Activated gamma-delta T cell treated with Interleukin-2 at 50 U/mL for 16 hours (primary cell): ENCODE data around the gene NEDD4.
"Not testable (repeated sequence)": the region's sequence is repeated elsewhere in the genome, so short reads cannot be mapped to it uniquely, and the experiment has no call there.

Experiments
- DNase-seq: peaks from one replicate; pipeline ENCODE4 v3.0.0-alpha.2; 2020

NEDD4 gene

DNA sequence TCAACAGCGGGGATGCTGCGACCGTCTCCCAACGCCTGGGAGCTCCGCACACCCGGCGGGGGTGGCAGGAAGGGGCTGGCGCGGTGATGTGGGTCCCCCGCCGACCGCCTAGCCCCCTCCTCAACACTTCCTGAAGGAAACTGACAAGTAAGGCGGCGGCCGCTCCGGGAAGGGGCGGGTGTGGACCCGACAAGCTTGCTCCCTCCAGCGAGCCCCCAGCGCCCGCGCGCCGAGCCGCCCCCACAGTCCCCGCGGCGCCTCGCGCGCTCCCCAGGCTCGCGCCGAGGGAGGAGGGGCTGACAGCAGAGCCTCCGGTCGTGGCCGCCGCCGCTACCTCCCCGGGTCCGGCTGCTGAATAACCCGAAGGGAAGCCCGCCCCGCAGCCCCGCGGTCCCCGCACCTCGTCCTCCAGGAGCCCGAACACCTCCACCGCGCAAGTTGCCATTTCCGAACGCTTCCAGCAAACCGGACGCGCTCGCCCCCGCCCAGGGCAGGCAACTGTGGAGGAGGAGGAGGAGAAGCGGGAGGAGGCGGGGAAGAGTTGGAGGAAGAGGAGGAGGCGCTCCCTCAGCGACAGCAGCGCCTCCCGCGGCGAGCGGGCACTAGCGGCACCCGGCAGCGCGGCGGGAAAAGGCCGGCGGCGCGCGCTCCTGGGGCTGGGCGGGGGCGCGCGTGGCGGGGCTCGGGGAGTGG is at the start of gene NEDD4:
Gene NEDD4, minus strand, starts transcription at position 502 of the 693 bp plus-strand sequence. Its CDS starts 57 bp downstream, at position 445.
- peak; percentile 66 for DNase-seq

DNA sequence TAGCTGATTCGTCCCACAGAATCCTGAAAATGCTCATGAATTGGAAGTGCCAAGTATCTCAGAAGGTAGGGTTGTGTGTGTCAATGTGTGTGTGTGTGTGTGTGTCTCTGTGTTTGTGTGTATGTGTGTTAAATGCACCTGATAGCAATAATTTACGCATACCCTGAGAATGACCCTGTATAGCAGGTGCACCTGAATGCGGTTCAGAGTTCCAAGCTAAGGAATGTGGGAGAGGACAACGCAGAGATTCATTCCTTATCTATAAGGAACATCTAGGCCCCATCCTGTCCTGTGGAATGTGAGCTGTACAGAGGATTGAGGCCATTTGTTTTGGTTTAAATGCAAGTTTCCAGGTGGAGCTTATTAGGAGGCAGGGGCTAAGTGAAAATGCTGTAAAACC is 49.1 kb upstream of the NEDD4 start:
- DNase-seq = no peak

DNA sequence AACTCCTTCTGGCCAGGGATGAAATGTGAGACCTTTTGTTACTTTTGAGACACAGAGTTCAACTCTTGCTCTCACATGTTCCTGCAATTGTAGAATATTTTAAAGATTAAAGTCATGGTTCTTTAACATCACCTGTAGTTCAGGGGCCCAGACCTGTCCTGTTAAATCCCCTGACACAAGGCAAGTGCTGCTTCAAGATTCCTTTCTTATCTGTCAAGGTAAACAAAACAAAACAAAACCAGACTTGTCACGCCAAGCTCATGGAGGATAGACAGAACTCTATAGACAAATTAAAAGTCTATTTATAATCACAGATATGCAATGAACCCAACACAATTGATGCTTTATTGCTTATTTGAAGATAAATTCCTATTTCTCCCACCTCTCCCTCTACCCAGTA is 48.6 kb upstream of the NEDD4 start:
- no peak for DNase-seq

DNA sequence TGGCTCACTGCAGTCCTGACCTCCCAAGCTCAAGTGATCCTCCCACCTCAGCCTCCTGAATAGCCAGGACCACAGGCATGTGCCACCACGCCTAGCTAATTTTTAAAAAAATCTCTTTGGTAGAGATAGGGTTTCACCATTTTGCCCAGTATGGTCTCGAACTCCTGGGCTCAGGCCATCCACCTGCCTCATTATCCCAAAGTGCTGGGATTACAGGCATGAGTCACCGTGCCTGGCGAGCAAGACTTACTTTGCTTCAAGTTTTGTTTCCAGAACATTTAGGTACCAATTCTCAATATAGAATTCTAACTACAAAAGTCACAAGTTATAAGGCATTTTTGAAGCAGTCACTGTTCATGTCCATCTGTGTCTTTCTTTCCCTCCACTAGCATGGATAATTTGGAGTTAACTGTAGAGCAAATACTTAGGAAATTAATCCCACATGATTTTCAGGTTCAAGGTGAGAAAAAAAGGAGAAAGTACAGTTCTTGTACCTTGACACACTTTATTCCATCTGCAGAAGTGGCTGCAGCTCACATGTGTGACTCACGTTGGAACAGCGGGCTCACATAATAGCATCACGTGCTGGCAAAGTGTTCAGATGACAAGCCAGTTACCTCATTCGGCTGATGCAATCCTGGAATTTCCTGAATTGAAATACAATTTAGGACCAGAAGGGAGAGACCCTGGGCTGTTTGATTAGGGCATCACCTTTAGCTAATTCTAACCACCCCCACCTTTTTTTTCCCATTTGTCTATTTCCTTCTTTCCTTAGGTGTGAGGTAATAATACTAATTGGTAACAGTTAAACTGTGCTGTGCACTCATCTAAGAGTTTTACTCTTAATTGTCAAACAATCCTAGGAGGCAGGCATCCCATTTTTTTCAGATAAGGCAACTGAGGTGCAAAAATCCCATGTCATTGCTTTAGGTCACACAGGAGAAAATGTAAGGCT is 46.9 kb upstream of the NEDD4 start:
- no peak for DNase-seq

DNA sequence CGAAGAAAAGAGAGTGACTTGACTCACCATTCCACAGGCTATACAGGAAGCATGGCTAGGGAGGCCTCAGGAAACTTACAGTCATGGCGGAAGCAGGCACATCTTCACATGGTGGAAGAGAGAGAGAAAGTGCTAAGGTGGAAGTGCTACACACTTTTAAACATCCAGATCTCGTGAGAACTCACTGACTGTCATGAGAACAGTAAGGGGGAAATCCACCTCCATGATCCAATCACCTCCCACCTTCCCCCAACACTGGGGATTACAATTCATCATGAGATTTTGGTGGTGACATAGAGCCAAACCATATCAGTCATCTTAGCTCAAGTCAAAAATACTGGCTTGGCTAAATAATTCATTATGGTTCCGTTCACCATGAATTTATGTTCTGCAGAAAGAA is 45.3 kb upstream of the NEDD4 start:
- DNase-seq = no peak

DNA sequence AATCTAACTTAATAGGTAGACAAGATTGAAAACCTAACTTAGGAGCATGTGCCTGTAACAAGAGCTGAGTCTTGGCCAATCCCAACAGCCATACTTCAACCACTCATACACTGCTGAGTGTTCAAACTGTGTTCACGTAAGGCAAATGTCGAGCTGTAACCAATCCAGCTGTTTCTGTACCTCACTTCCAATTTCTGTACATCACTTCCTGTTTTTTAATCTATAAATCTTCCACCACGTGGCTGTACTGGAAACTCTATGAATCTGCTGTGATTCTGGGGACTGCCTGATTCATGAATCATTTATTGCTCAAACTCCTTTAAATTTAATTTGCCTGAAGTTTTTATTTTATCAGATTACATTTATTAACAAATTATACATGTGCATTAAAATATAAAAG is 44.6 kb upstream of the NEDD4 start:
- DNase-seq = no peak

DNA sequence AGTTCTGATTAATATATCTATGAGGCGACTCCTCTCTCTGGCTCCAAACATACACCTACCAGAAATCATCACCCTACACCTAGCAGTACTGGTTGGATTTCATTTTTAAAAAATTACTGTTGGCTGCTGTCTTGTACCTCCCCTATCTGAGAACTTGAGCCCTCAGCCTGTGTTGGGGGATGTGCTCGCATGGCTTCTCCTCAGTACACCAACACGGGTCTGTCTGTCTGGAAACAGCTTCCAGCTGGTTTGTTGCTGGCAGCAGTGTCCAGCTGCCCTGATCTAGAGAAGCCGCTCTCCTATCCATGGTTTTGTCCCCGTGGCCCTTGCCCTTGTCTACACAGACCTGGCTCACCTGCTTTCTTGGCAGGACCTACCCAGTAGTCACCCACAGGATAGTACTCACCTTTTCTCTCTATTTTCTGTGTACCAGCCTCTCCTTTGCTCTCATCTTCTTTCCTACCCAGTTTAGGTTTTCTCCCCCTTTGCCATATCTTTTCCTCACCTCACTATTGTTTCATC is 43.2 kb upstream of the NEDD4 start:
- no peak for DNase-seq

DNA sequence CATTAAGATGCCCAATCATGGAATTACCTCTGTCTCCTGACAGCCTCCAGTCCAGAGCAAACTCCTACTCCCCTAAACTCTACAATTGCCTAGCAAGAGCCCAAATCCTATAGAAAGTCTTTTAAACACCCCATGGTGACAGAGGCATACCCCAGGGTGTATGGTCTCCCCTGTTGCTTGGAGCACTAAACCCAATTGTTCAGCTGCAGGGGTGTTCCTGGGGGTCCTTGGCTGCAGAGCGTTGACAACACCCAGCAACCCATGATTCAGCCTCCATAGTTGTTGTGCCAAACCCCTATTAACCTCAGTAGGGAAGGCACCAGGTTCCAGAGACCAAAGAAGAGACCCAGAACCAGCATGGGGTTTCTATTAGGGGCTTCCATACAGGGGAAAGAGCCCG is 41.8 kb upstream of the NEDD4 start:
- no peak for DNase-seq

DNA sequence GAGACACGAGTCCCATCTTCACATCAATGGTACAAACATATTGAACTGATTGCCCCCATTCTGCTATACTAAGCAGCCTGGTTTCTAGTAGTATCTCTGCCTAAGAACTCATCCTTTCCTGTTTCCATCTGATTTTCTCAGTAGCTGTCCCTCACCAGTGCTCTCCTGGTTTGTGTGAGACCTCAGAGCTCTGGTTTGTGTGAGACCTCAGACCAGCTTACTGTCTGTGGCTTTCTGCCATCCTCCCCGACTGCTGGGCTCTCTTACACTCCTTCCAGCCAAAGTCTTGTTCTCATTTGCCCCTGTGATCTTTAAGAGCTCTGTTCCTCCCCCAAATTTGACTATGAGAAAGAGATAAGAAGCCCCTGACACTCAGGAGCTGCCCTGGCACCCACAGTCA is 41.1 kb upstream of the NEDD4 start:
- no peak for DNase-seq

DNA sequence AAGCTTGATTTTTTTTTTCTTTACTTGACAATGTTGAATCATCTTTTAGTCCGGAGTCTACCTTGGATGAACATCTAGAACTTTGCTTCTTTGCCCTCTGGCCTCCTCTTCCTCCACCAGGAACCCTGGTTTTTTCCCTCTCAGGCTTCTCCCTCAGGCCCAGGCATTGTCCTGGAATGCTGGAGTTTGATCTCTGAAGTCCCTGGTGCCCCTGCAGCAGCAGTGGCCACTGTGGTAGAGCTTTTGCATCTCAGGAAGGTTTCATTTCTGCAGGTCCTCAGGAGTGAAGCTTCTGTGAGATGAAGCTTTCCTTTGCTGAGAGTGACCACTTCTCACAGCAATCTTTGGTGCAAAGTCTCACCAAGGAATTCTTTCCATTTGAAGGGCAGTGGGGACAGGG is 39.0 kb upstream of the NEDD4 start:
- no peak for DNase-seq

DNA sequence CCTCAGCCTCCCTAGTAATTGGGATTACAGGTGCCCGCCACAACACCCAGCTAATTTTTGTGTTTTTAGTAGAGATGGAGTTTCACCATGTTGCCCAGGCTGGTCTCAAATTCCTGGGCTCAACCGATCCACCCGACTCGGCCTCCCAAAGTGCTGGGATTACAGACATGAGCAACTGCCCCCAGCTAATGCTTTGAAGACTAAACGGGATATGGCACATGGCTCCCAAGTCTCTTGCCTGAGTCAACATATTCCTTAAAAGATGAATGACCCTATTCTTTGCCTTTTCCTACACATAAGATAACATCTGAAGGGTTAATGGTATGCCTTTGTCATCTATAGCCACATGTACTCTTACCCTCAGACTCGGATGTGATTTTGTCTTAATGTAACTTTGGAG is 38.4 kb upstream of the NEDD4 start:
- no peak for DNase-seq

DNA sequence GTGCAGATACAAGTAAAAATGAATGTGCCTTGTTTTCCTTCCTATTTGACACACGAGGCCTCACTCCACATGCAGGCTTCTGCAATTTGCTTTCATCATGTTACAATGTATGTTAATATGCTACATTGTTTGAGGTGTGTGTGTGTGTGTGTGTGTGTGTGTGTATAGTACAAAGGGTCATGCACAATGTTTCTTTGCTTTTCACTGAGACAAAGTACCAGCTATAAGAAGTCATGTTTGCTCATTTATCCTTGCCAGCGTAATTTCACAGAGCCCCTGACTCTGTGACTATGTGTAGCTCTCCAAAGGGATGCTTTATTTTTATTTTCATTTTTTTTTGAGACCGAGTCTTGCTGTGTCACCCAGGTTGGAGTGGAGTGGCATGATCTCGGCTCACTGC is 38.0 kb upstream of the NEDD4 start:
- DNase-seq = no peak

DNA sequence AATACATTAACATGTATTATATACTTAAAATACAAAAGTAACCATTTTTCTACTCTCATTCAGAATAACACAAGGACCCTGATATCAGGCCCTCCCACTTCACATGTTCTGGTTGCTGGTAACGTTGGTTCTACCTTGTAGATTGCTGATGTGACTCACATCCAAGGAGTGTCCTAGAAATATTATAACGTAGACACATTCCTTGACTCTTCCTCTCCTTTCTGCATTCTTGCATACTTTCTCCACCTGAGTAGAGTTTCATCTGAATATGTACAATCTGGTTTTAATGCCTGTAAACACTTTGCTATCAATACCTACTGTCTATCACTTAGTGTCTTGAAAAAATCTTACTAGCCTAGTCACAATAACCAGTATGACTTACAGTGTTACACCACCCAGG is 35.0 kb upstream of the NEDD4 start:
- DNase-seq = no peak

DNA sequence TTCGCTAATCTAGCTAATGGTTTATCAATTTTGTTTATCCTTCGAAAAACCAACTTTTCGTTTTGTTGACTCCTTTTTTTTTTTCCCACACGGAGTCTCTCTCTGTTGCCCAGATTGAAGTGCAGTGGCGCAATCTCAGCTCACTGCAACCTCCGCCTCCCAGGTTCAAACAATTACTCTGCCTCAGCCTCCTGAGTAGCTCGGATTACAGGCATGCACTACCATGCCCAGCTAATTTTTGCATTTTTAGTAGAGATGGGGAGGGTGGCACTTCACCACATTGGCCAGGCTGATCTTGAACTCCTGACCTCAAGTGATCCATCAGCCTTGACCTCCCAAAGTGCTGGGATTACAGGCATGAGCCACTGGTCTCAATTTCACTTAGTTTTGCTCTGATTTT is 29.7 kb upstream of the NEDD4 start:
- not testable (repeated sequence) for DNase-seq

DNA sequence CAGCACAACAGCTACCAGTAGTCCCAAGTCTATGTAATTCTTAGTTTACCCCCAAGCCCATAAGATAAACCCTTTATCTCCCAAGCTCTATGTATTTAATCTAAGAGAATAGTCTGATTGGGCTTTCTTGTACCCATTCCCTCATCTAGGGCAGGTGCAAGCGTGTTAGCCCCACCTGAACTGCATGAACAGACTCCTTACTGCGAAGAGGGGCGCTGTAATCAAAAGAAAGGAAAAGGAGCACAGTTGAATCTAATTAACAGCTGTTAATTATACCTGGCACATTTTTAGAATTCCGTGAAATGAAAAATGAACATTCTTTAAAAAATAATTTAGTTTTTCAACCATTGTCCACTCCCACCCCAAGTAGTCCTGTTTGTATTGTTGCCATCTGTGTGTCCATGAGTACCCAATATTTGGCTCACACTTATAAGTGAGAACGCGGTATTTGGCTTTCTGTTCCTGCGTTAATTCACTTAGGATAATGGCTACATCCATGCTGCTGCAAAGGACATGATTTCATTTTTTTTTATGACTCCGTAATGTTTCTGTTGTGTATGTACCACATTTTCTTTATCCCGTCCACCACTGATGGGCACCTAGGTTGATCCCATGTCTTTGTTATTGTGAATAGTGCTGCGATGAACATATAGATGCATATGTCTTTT is 26.5 kb upstream of the NEDD4 start:
- DNase-seq = no peak

DNA sequence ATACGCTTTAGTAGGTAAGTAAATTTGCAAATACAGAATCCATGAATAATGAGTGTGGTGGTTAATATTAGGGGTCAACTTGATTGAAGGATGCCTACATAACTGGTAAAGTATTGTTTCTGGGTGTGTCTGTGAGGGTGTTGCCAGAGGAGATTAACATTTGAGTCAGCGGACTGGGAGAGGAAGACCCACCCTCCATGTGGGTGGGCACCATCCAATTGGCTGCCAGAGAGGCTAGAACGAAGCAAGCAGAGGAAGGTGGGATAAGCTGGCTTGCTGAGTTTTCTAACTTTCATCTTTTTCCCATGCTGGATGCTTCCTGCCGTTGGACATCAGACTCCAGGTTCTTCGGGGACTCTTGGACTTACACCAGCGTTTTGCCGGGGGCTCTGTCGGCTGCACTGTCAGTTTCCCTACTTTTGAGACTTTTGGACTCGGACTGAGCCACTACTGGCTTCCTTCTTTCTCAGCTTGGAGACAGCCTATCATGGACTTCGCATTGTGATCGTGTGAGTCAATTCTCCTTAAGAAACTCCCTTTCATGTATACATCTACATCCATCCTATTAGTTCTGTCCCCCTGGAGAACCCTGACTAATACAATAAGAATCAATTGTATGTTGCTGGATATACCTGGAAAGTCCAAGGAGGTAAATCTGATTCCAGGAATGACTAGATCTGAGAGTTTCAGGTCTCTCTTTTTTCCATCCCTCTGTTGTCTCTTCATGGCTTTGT is 25.8 kb upstream of the NEDD4 start:
- DNase-seq = no peak

DNA sequence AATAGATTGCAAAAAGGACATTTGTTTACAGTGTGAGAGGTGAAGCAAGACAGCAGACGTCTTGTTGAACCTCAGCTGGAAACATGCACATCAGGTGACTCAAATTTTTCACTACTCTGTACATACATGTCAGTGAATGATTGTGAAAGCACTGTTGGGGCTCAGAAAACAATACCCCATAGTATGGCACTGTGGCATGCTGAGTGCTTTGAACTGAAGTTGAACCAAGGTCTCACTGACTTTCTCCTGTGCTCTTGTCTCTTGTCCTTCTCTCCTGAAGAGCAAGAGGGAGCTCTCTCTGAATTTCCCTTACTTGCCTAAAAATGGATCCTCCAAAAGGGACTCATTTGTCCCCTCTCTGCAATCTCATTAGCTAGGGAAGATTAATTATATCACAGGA is 24.5 kb upstream of the NEDD4 start:
- no peak for DNase-seq

DNA sequence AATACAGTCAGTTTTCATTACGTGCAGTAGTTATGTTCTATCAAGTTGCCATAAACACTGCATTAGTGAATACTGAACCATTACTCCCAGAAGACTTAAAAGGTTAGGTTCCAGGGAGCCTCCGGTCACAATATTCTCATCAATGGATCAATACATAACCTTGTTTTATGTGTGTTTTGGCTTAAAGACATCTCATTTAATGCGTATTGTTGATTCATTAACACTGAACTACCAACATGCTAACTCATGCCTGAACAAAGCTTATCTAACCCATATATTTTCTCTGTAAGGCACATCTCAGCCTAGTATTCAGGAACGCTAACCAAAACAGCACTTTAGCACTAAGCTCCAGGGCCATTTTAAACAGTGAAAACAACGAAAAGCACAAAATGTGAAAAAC is 24.1 kb upstream of the NEDD4 start:
- no peak for DNase-seq

DNA sequence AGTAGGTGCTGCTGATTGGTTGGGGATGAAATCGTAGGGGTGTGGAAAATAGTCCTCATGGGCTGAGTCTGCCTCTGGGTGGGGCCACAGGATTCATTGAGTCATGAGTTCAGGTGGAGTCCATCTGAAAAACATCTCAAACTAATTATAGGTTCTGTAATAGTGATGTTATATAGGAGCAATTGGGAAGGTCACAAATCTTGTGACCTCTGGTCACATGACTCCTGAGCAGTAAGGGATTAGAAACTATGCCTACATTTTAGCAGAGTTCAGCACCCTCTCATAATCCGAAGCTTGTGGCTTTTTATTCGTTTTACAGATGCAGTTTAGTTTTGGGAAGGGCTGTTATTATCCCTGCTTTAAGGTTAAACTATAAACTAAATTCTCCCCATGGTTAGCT is 22.9 kb upstream of the NEDD4 start:
- DNase-seq = no peak

DNA sequence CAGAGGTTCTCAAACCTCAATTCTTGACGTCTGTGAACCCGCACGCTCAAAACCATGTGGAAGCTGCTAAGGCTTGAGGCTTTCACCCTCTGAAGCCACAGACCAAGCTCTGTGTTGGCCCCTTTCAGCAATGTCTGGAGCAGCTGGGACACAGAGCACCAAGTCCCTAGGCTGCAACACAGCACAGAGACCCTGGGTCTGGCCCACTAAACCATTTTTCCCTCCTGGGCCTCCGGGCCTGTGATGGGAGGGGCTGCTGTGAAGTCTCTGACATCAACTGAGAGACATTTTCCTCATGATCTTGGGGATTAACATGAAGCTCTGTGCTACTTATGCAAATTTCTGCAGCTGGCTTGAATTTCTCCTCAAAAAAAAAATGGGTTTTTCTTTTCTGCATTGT is 21.3 kb upstream of the NEDD4 start:
- DNase-seq = no peak

DNA sequence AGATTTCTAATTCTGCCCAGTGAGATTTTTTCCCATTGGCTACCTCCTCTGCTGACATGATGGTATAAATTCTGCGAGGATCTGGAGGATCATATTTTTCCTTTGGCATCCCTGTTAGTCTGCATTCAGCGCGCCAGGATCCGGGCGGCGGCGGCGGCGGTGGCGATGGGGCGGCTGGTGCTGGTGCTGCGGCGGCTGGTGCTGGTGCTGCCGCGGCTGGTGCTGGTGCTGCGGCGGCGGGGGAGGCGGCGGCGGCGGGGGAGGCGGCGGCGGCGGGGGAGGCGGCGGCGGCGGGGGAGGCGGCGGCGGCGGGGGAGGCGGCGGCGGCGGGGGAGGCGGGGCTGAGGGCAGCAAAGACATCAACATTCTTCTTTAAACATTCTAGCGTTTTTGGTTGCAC is 13.6 kb upstream of the NEDD4 start:
- DNase-seq = not testable (repeated sequence)

DNA sequence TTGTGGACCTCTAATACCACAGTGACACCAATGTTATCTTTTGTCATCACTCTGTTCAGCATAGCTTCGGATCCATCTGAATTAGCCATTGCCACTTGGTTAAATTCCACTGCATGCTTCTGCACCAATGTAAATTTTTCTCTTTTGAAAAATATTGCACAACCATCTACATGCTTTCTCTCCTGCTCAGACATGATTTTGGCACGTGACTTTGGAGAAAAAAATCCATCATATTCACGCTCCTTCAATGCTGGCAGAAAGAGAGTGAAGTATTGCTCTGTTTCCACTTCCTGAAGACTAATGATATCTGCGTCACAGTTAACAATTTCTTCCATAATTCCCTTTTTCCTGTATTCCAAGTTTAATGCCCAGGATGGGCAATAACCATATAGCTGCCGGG is 13.0 kb upstream of the NEDD4 start:
- DNase-seq = not testable (repeated sequence)

DNA sequence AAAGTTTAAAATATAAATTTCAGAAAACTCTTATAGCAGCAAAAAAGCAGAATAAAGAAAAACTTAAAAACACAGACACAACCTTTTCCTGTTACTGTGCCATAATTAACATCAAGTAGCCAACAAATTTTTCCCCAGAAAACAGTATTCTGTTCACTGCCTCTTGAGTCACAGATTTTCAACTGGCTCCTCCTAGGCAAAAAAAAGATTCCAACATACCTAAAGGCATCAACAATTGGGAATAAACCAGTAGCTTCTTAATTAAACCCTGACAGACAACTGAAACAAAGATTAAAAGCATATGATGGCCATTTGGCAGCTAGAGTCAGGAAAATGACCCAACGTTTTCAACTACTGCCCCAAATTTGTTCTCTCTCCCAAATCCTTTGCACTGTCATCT is 10.9 kb upstream of the NEDD4 start:
- DNase-seq = not testable (repeated sequence)
